GM21515 (cell line): ENCODE results near the gene STEAP2.

Source experiments
- ATAC-seq: cut with Tn5 transposase; IDR thresholded peaks from one replicate; pipeline ENCODE4 v1.9.1; 2021; ENCODE audit not compliant: unreplicated experiment

Gene STEAP2

GRCh38 chr7:90192876-90193750 lies 18.4 kb upstream of the STEAP2 start:
- ATAC-seq, result no peak

GRCh38 chr7:90194911-90195809 lies 16.4 kb upstream of the STEAP2 start:
- ATAC-seq, result no peak

GRCh38 chr7:90201500-90202195 lies 9.9 kb upstream of the STEAP2 start:
- ATAC-seq, result no peak

- no peak for ATAC-seq
Observed at GRCh38 chr7:90207956-90208355, 3.6 kb upstream of the STEAP2 start.

GRCh38 chr7:90209776-90210175 lies 1.8 kb upstream of the STEAP2 start:
- ATAC-seq, result no peak

GRCh38 chr7:90210475-90210874 lies 1.1 kb upstream of the STEAP2 start:
- no peak for ATAC-seq

- ATAC-seq, result peak; percentile 7
Observed at GRCh38 chr7:90210981-90211380, 559 bp upstream of the STEAP2 start.

- no peak for ATAC-seq
Observed at GRCh38 chr7:90212149-90212495, 582 bp downstream of the STEAP2 start.

- ATAC-seq, result no peak
Observed at GRCh38 chr7:90213521-90213920, 2.0 kb downstream of the STEAP2 start.

- ATAC-seq, result no peak
Observed at GRCh38 chr7:90216080-90216674, 4.6 kb downstream of the STEAP2 start.

GRCh38 chr7:90216771-90217170 lies 5.2 kb downstream of the STEAP2 start:
- ATAC-seq, result no peak

- no peak for ATAC-seq
Observed at GRCh38 chr7:90222390-90222789, 10.8 kb downstream of the STEAP2 start.

- ATAC-seq, result no peak
Observed at GRCh38 chr7:90222811-90223725, 11.5 kb downstream of the STEAP2 start.

GRCh38 chr7:90224195-90224594 lies 12.7 kb downstream of the STEAP2 start:
- no peak for ATAC-seq

GRCh38 chr7:90225181-90225580 lies 13.6 kb downstream of the STEAP2 start:
- no peak for ATAC-seq

- no peak for ATAC-seq
Observed at GRCh38 chr7:90225601-90226000, 14.1 kb downstream of the STEAP2 start.

GRCh38 chr7:90227259-90227658 lies 15.7 kb downstream of the STEAP2 start:
- ATAC-seq, result no peak

GRCh38 chr7:90229682-90230081 lies 18.1 kb downstream of the STEAP2 start:
- no peak for ATAC-seq

- no peak for ATAC-seq
Observed at GRCh38 chr7:90230834-90231233, 19.3 kb downstream of the STEAP2 start.

- ATAC-seq, result no peak
Observed at GRCh38 chr7:90231304-90231703, 19.8 kb downstream of the STEAP2 start.
